Right lobe of liver (tissue), 4 donors: ENCODE data around the gene TXNDC16.

Experiments used
- POLR2A ChIP-seq: fragments of 450-650 bp; IDR thresholded peaks from one replicate; pipeline ENCODE4 v1.6.1; 2017; ENCODE audit warnings: antibody characterized with exemption, mild to moderate bottlenecking
- TF ChIP-seq, protein P1 (sequence below), 4 donors: fragments of 200-600 bp in 3 of 4; fragments of 450-650 bp in 1 of 4; IDR thresholded peaks; one replicate each; pipeline versions ENCODE4 v1.5.1 to v1.8.0; 2016 to 2022; ENCODE audit warnings: antibody characterized with exemption in 4 of 4, mild to moderate bottlenecking in 2 of 4
- donor health status: DM: no; HTN: no; CAD: no.
- donor health status: DM: no; HTN: no; CAD: no.
- donor health status: DM: no; HTN: yes; CAD: no.

DNA sequence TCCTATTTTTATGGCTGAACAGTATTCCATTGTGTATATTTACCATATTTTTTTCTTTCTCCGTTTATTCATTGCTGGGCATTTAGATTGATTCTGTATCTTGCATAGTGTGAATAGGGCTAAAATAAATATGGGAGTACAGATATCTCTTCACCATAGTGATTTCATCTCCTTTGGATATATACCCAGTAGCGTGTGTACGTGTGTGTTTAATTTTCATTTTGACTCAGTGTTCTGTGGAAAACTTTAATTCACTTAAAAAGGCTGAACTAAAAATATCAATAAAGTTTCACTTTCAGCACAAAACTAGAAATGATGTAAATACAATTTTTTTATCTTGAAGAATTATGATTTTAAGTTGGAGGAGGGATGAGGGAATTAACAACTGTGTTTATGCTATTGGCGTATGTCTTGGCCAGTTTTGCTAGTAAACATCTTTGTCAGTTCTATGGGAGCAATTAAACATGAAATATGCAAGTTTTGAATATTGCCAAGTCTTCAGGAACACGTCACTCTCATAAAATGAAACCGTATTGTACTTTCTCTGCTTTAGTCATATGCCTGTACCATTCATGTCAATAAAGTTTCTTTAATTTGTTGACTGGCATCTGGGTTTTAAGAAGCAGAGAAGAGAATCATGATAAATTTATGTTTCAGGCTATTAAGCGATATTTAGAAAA lies 138.4 kb downstream of the TXNDC16 start:
- TF ChIP-seq, protein P1, sequence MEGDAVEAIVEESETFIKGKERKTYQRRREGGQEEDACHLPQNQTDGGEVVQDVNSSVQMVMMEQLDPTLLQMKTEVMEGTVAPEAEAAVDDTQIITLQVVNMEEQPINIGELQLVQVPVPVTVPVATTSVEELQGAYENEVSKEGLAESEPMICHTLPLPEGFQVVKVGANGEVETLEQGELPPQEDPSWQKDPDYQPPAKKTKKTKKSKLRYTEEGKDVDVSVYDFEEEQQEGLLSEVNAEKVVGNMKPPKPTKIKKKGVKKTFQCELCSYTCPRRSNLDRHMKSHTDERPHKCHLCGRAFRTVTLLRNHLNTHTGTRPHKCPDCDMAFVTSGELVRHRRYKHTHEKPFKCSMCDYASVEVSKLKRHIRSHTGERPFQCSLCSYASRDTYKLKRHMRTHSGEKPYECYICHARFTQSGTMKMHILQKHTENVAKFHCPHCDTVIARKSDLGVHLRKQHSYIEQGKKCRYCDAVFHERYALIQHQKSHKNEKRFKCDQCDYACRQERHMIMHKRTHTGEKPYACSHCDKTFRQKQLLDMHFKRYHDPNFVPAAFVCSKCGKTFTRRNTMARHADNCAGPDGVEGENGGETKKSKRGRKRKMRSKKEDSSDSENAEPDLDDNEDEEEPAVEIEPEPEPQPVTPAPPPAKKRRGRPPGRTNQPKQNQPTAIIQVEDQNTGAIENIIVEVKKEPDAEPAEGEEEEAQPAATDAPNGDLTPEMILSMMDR (IDR thresholded peaks at IDR 0.05): no peak
- TF ChIP-seq POLR2A: no peak
